Lower leg skin (tissue), 4 donors: ENCODE results near the gene ZBTB38. TPM values are rescaled to one million over a fixed set of nuclear protein-coding genes. Genes with fewer than 3 reads are reported as not detected.

Experiments
- DNase-seq, 2 donors: peaks; one replicate each; pipeline ENCODE4 v3.0.0-alpha.2; 2019; ENCODE audit warnings: low spot score in 2 of 2
- H3K4me3 ChIP-seq: fragments of 200-600 bp; sonication (generic); 2 replicates; pipeline ENCODE4 v1.5.1; 2017; ENCODE audit warnings: mild to moderate bottlenecking, low read depth; ENCODE audit not compliant: poor library complexity, severe bottlenecking
- POLR2A ChIP-seq, 2 donors: fragments of 450-650 bp; IDR thresholded peaks; one replicate each; pipeline ENCODE4 v1.6.1; 2016 to 2017; ENCODE audit warnings: antibody characterized with exemption in 2 of 2, mild to moderate bottlenecking in 1 of 2, moderate library complexity in 1 of 2
- WGBS, 2 donors: methylation state at CpG; one replicate each; pipeline ENCODE4 v1.1.5; 2018; 5-methylcytosine and 5-hydroxymethylcytosine counted together
- intact Hi-C: fragments of 100-400 bp; cut with DNase I; formaldehyde crosslinking; loops from one replicate; pipeline ENCODE4 v1.15.0; 2023; ENCODE audit warnings: low total_unique reads
- total RNA-seq, 4 donors: library from RNA; depleted of rRNA; stranded (reverse); fragments of >200 nt; gene quantifications; one replicate each; pipeline ENCODE4 v1.1.0, GENCODE V29; 2016
- TF ChIP-seq, protein P1 (sequence below), 3 donors: fragments of 450-650 bp; IDR thresholded peaks; one replicate each; pipeline ENCODE4 v1.5.1; 2016; ENCODE audit warnings: antibody characterized with exemption in 3 of 3, mild to moderate bottlenecking in 3 of 3, moderate library complexity in 2 of 3

The ZBTB38 gene, protein sequence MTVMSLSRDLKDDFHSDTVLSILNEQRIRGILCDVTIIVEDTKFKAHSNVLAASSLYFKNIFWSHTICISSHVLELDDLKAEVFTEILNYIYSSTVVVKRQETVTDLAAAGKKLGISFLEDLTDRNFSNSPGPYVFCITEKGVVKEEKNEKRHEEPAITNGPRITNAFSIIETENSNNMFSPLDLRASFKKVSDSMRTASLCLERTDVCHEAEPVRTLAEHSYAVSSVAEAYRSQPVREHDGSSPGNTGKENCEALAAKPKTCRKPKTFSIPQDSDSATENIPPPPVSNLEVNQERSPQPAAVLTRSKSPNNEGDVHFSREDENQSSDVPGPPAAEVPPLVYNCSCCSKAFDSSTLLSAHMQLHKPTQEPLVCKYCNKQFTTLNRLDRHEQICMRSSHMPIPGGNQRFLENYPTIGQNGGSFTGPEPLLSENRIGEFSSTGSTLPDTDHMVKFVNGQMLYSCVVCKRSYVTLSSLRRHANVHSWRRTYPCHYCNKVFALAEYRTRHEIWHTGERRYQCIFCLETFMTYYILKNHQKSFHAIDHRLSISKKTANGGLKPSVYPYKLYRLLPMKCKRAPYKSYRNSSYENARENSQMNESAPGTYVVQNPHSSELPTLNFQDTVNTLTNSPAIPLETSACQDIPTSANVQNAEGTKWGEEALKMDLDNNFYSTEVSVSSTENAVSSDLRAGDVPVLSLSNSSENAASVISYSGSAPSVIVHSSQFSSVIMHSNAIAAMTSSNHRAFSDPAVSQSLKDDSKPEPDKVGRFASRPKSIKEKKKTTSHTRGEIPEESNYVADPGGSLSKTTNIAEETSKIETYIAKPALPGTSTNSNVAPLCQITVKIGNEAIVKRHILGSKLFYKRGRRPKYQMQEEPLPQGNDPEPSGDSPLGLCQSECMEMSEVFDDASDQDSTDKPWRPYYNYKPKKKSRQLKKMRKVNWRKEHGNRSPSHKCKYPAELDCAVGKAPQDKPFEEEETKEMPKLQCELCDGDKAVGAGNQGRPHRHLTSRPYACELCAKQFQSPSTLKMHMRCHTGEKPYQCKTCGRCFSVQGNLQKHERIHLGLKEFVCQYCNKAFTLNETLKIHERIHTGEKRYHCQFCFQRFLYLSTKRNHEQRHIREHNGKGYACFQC (N-terminal part only)
- 100 to 1,000 TPM in 1 of 4 donors, 10 to 100 TPM in 3; 46.8 to 104 (median 72.6) TPM for total RNA-seq

DNA sequence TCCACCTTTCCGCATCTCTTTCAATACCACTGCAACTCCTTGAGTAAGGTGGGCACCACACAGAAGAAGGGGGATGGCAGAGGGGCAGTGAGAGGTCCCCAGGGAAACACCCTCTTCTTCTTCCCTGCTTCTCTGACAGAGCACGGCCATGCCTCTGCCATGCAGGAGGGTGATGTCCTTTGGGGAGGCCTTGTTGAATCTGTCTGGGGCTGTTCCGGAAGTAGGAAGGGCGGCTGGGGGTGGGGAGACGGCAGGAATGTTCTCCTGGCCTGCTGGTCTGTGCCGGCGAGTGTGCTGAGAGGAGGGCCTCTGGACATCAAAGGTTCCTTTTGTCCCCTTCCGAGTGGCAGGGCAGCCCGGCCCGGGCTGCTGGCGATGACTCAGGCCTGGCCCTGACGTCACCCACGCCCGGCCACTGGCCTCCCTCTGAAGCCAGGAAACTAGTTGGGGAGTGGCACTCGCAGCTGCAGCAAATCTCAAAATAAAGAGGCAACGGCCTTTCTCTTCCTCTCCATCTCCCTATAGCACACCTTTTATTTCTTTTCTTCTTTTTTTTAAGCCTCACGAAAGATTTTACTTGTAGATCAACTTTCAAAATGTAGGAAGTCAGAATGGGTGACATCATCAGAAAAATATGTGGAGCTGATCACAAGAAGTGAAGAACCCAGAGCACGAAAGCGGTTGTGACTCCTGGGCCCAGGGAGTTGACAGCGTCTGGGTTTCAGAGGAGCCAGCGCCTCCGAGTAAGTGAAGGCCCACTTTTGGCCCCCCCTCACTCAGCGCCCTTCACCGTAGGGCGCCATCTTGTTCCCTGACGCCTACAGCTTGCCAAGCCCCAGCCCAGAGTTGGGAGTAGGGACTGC is at the start of gene ZBTB38:
Gene ZBTB38 (plus strand): TSS at position 443 of the 863 bp plus-strand sequence. CDS start 73,885 bp downstream, outside the sequence.
- intact Hi-C loops = no loop called here
- DNase-seq = peak; percentile 81 to 96
- no peak within 1 kb of the TSS for H3K4me3 ChIP-seq
- no peak for TF ChIP-seq POLR2A (IDR thresholded peaks at IDR 0.05)
- TF ChIP-seq, protein P1, sequence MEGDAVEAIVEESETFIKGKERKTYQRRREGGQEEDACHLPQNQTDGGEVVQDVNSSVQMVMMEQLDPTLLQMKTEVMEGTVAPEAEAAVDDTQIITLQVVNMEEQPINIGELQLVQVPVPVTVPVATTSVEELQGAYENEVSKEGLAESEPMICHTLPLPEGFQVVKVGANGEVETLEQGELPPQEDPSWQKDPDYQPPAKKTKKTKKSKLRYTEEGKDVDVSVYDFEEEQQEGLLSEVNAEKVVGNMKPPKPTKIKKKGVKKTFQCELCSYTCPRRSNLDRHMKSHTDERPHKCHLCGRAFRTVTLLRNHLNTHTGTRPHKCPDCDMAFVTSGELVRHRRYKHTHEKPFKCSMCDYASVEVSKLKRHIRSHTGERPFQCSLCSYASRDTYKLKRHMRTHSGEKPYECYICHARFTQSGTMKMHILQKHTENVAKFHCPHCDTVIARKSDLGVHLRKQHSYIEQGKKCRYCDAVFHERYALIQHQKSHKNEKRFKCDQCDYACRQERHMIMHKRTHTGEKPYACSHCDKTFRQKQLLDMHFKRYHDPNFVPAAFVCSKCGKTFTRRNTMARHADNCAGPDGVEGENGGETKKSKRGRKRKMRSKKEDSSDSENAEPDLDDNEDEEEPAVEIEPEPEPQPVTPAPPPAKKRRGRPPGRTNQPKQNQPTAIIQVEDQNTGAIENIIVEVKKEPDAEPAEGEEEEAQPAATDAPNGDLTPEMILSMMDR (IDR thresholded peaks at IDR 0.05) = peak in 1 of 3 donors; percentile 88
- 46 to 48% methylated on average over 24 to 26 of the region's 26 CpGs for WGBS, 2 donors

DNA sequence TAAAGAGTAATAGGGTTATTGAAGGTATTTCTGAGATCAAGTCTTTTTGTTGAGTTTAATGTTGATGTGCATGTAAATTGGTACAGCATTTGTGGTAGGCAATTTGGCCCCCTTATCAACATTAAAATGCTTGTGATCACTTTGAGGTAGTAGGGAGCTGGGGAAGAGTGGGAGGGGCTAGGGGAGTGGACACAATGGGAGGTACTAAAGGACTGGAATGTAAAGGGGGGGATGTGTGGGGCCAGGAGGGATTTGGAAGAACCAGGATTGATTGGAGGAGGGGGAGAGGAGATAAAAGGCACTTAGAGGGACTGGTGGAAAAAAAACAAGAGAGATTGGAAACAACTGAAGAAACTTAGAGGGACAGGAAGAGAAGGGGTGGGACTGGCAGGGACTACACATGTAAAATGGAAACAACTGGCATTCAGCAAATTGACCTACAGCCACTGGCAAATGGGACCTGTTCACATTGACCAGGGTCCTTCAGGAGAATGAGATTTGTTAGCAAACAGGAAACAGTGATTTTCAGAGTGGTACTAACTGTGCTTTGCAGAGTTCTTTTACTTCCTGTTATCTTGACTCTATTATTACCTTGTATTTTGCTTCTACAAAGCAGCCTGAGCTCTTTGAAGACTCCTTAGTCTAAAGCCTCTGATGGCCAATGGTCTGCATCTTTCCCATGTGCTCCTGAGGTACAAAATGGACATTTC is 47.8 kb upstream of the ZBTB38 start:
- intact Hi-C loops = no loop called here

DNA sequence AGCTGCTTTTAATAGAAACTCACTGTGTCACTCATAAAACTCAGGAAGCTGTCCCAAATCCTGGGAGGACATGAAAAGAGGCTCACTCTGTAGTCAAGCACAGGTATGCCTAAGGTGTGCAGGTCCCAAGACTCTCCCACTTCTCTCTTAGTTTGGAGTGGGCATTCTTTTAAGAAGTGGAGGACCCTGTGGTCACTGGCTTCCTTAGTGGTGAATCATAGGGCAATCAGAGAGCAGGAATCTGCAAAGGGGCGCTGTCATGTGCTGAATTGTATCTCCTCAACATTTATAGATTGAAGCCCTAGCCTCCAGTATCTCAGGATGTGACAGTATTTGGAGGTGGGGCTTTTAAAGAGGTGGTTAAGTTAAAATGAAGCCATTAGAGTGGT is 47.2 kb upstream of the ZBTB38 start:
- intact Hi-C loops = no loop called here
- no peak overlapping the region for H3K4me3 ChIP-seq
- TF ChIP-seq, protein P1 (IDR thresholded peaks at IDR 0.05) = no peak
- no peak for TF ChIP-seq POLR2A (IDR thresholded peaks at IDR 0.05)
- DNase-seq = no peak
- 95 to 100% methylated on average over 1 of the region's 1 CpG for WGBS, 2 donors

More for the DNA sequence above, 47.8 kb upstream of the ZBTB38 start:
- TF ChIP-seq, protein P1 (IDR thresholded peaks at IDR 0.05) = no peak
- no peak for TF ChIP-seq POLR2A (IDR thresholded peaks at IDR 0.05)
- H3K4me3 ChIP-seq = no peak overlapping the region
- no peak for DNase-seq

DNA sequence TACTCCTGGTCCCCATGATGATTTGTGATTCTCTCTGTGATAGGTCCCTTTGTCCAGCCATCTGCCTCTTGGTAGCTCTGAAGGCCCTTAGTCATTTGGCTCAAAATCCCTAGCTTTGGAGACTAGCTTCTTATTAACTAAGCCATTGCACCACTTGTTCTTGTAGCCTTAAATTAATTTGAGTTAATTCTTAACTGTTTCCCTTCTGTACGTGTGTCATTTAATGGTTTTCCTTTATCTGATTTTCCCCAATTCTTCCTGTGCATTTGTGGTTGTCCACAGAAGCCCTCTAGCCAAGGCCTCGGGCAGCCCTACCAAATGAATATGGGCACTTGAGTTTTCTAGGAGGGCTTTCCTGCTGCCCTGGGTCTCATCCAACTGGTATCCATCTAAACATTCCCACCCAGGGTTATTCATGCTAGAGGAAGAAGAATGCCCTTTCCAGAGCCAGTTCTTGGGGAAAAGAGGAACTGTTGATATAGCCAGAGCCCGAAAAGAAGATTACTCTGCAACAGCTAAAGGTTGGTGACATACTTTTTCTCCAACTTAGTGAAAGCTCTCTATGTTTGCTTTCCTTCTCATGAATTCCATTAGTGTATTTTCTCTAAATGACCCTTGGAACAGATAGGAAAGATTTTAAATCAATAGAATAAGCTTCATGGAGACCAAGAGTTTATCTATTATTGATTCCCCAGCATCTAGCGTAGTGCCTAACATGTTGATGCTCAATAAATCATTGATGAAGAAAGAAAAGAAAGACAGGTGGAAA is 44.2 kb upstream of the ZBTB38 start:
- no peak overlapping the region for H3K4me3 ChIP-seq
- 88 to 89% methylated on average over 4 of the region's 4 CpGs for WGBS, 2 donors
- DNase-seq = no peak
- TF ChIP-seq POLR2A (IDR thresholded peaks at IDR 0.05) = no peak
- TF ChIP-seq, protein P1 (IDR thresholded peaks at IDR 0.05) = no peak
- intact Hi-C loops = no loop called here
